ENCODE results near the gene LEMD2.

- TF ChIP-seq, protein P1, sequence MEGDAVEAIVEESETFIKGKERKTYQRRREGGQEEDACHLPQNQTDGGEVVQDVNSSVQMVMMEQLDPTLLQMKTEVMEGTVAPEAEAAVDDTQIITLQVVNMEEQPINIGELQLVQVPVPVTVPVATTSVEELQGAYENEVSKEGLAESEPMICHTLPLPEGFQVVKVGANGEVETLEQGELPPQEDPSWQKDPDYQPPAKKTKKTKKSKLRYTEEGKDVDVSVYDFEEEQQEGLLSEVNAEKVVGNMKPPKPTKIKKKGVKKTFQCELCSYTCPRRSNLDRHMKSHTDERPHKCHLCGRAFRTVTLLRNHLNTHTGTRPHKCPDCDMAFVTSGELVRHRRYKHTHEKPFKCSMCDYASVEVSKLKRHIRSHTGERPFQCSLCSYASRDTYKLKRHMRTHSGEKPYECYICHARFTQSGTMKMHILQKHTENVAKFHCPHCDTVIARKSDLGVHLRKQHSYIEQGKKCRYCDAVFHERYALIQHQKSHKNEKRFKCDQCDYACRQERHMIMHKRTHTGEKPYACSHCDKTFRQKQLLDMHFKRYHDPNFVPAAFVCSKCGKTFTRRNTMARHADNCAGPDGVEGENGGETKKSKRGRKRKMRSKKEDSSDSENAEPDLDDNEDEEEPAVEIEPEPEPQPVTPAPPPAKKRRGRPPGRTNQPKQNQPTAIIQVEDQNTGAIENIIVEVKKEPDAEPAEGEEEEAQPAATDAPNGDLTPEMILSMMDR (IDR thresholded peaks at IDR 0.05): no peak
- TF ChIP-seq POLR2A (IDR thresholded peaks at IDR 0.05): no peak
These were observed 51.5 kb downstream of the LEMD2 start for GRCh38 chr6:33737267-33738026.
